ENCODE measurements around the gene ARHGAP6. TPM values are rescaled to one million over a fixed set of nuclear protein-coding genes. Genes with fewer than 3 reads are reported as not detected.
"Not testable (repeated sequence)": the region's sequence is repeated elsewhere in the genome, so short reads cannot be mapped to it uniquely, and the experiment has no call there.

The ARHGAP6 gene
- total RNA-seq, 2 donors from 2014 or later: 0.30 to 16.1 TPM

GRCh38 chrX:11519234-11519633 lies 146.5 kb downstream of the ARHGAP6 start:
- H3K27me3 Mint-ChIP-seq: not testable (repeated sequence)

GRCh38 chrX:11509786-11510185 lies 155.9 kb downstream of the ARHGAP6 start:
- H3K27ac Mint-ChIP-seq: no peak overlapping the region
- H3K9me3 ChIP-seq (ENCODE audit: control insufficient read depth, low read length, poor library complexity, severe bottlenecking): no peaks in the 10 kb centered on the region
- no peak for ATAC-seq
- no peaks in the 10 kb centered on the region for H3K36me3 Mint-ChIP-seq (ENCODE audit: low read depth)
- DNase-seq: no peak
- H3K4me1 Mint-ChIP-seq: no peaks in the 10 kb centered on the region
- H3K27me3 Mint-ChIP-seq: peaks cover 18% of the 10 kb centered on the region
- H3K4me3 Mint-ChIP-seq: no peak overlapping the region

More at GRCh38 chrX:11519234-11519633, 146.5 kb downstream of the ARHGAP6 start:
- H3K4me3 Mint-ChIP-seq; DNase-seq; H3K36me3 Mint-ChIP-seq (ENCODE audit: low read depth); H3K27ac Mint-ChIP-seq; ATAC-seq; H3K9me3 ChIP-seq (ENCODE audit: control insufficient read depth, low read length, poor library complexity, severe bottlenecking); H3K4me1 Mint-ChIP-seq: not testable (repeated sequence)

GRCh38 chrX:11504234-11504633 lies 161.5 kb downstream of the ARHGAP6 start:
- DNase-seq (no peak), ATAC-seq (no peak)
- Mint-ChIP-seq H3K4me3 (no peak overlapping the region), H3K27ac (no peak overlapping the region), H3K27me3 (peaks cover 18% of the 10 kb centered on the region), H3K36me3 (ENCODE audit: low read depth) (no peaks in the 10 kb centered on the region), H3K4me1 (no peaks in the 10 kb centered on the region)
- no peaks in the 10 kb centered on the region for H3K9me3 ChIP-seq (ENCODE audit: control insufficient read depth, low read length, poor library complexity, severe bottlenecking)

GRCh38 chrX:11499076-11500044 lies 166.4 kb downstream of the ARHGAP6 start:
- Mint-ChIP-seq H3K27ac (no peak overlapping the region), H3K27me3 (no peaks in the 10 kb centered on the region), H3K4me3 (no peak overlapping the region), H3K4me1 (no peaks in the 10 kb centered on the region), H3K36me3 (ENCODE audit: low read depth) (no peaks in the 10 kb centered on the region)
- H3K9me3 ChIP-seq (ENCODE audit: control insufficient read depth, low read length, poor library complexity, severe bottlenecking): no peaks in the 10 kb centered on the region
- DNase-seq: no peak
- ATAC-seq: no peak

GRCh38 chrX:11491375-11491774 lies 174.3 kb downstream of the ARHGAP6 start:
- not testable (repeated sequence) for H3K4me3 Mint-ChIP-seq; H3K36me3 Mint-ChIP-seq (ENCODE audit: low read depth); H3K4me1 Mint-ChIP-seq; DNase-seq; H3K27ac Mint-ChIP-seq; H3K9me3 ChIP-seq (ENCODE audit: control insufficient read depth, low read length, poor library complexity, severe bottlenecking); ATAC-seq; H3K27me3 Mint-ChIP-seq

GRCh38 chrX:11484290-11484689 lies 181.4 kb downstream of the ARHGAP6 start:
- H3K9me3 ChIP-seq (ENCODE audit: control insufficient read depth, low read length, poor library complexity, severe bottlenecking): no peaks in the 10 kb centered on the region
- H3K27ac Mint-ChIP-seq: no peak overlapping the region
- DNase-seq (no peak), ATAC-seq (no peak)
- peaks cover 5% of the 10 kb centered on the region for H3K27me3 Mint-ChIP-seq
- H3K36me3 Mint-ChIP-seq (ENCODE audit: low read depth): no peaks in the 10 kb centered on the region
- H3K4me3 Mint-ChIP-seq: no peak overlapping the region
- no peaks in the 10 kb centered on the region for H3K4me1 Mint-ChIP-seq

GRCh38 chrX:11481035-11481434 lies 184.7 kb downstream of the ARHGAP6 start:
- Mint-ChIP-seq H3K36me3 (ENCODE audit: low read depth) (no peaks in the 10 kb centered on the region), H3K27me3 (peaks cover 5% of the 10 kb centered on the region), H3K4me3 (no peak overlapping the region), H3K27ac (no peak overlapping the region), H3K4me1 (no peaks in the 10 kb centered on the region)
- no peaks in the 10 kb centered on the region for H3K9me3 ChIP-seq (ENCODE audit: control insufficient read depth, low read length, poor library complexity, severe bottlenecking)
- DNase-seq (no peak), ATAC-seq (no peak)

GRCh38 chrX:11480626-11481025 lies 185.1 kb downstream of the ARHGAP6 start:
- Mint-ChIP-seq H3K27me3 (peaks cover 5% of the 10 kb centered on the region), H3K4me3 (no peak overlapping the region), H3K27ac (no peak overlapping the region), H3K36me3 (ENCODE audit: low read depth) (no peaks in the 10 kb centered on the region), H3K4me1 (no peaks in the 10 kb centered on the region)
- H3K9me3 ChIP-seq (ENCODE audit: control insufficient read depth, low read length, poor library complexity, severe bottlenecking): no peaks in the 10 kb centered on the region
- ATAC-seq (no peak), DNase-seq (no peak)

GRCh38 chrX:11478911-11479310 lies 186.8 kb downstream of the ARHGAP6 start:
- peaks cover 5% of the 10 kb centered on the region for H3K27me3 Mint-ChIP-seq
- no peak overlapping the region for H3K4me3 Mint-ChIP-seq
- no peak for DNase-seq
- no peak overlapping the region for H3K27ac Mint-ChIP-seq
- no peaks in the 10 kb centered on the region for H3K4me1 Mint-ChIP-seq
- H3K9me3 ChIP-seq (ENCODE audit: control insufficient read depth, low read length, poor library complexity, severe bottlenecking): no peaks in the 10 kb centered on the region
- ATAC-seq: no peak
- no peaks in the 10 kb centered on the region for H3K36me3 Mint-ChIP-seq (ENCODE audit: low read depth)

- H3K9me3 ChIP-seq (ENCODE audit: control insufficient read depth, low read length, poor library complexity, severe bottlenecking): no peaks in the 10 kb centered on the region
These were observed 187.7 kb downstream of the ARHGAP6 start for GRCh38 chrX:11478026-11478425.

GRCh38 chrX:11474576-11474975 lies 191.1 kb downstream of the ARHGAP6 start:
- no peaks in the 10 kb centered on the region for H3K36me3 Mint-ChIP-seq (ENCODE audit: low read depth)
- H3K4me1 Mint-ChIP-seq: no peaks in the 10 kb centered on the region
- H3K4me3 Mint-ChIP-seq: no peak overlapping the region
- H3K9me3 ChIP-seq (ENCODE audit: control insufficient read depth, low read length, poor library complexity, severe bottlenecking): no peaks in the 10 kb centered on the region
- H3K27me3 Mint-ChIP-seq: no peaks in the 10 kb centered on the region
- H3K27ac Mint-ChIP-seq: no peak overlapping the region
- DNase-seq (no peak), ATAC-seq (no peak)

More at GRCh38 chrX:11478026-11478425, 187.7 kb downstream of the ARHGAP6 start:
- Mint-ChIP-seq H3K4me1 (no peaks in the 10 kb centered on the region), H3K27me3 (peaks cover 5% of the 10 kb centered on the region), H3K4me3 (no peak overlapping the region), H3K27ac (no peak overlapping the region), H3K36me3 (ENCODE audit: low read depth) (no peaks in the 10 kb centered on the region)
- ATAC-seq (no peak), DNase-seq (no peak)

GRCh38 chrX:11474021-11474420 lies 191.7 kb downstream of the ARHGAP6 start:
- H3K36me3 Mint-ChIP-seq (ENCODE audit: low read depth): no peaks in the 10 kb centered on the region
- no peak overlapping the region for H3K27ac Mint-ChIP-seq
- H3K9me3 ChIP-seq (ENCODE audit: control insufficient read depth, low read length, poor library complexity, severe bottlenecking): no peaks in the 10 kb centered on the region
- no peak overlapping the region for H3K4me3 Mint-ChIP-seq
- no peaks in the 10 kb centered on the region for H3K4me1 Mint-ChIP-seq
- DNase-seq (no peak), ATAC-seq (no peak)
- no peaks in the 10 kb centered on the region for H3K27me3 Mint-ChIP-seq

GRCh38 chrX:11472879-11473278 lies 192.8 kb downstream of the ARHGAP6 start:
- no peak for DNase-seq
- Mint-ChIP-seq H3K27me3 (no peaks in the 10 kb centered on the region), H3K36me3 (ENCODE audit: low read depth) (no peaks in the 10 kb centered on the region), H3K27ac (no peak overlapping the region), H3K4me1 (no peaks in the 10 kb centered on the region), H3K4me3 (no peak overlapping the region)
- ATAC-seq: no peak
- no peaks in the 10 kb centered on the region for H3K9me3 ChIP-seq (ENCODE audit: control insufficient read depth, low read length, poor library complexity, severe bottlenecking)

GRCh38 chrX:11472381-11472780 lies 193.3 kb downstream of the ARHGAP6 start:
- no peaks in the 10 kb centered on the region for H3K36me3 Mint-ChIP-seq (ENCODE audit: low read depth)
- no peak overlapping the region for H3K4me3 Mint-ChIP-seq
- DNase-seq: no peak
- no peaks in the 10 kb centered on the region for H3K27me3 Mint-ChIP-seq
- no peak overlapping the region for H3K27ac Mint-ChIP-seq
- no peaks in the 10 kb centered on the region for H3K9me3 ChIP-seq (ENCODE audit: control insufficient read depth, low read length, poor library complexity, severe bottlenecking)
- H3K4me1 Mint-ChIP-seq: no peaks in the 10 kb centered on the region
- no peak for ATAC-seq
